HUES48 (cell line): ENCODE measurements around the gene PLCL1.

Experiments used
- H3K27ac ChIP-seq: one replicate; pipeline ENCODE4 v1.7.0; 2013; ENCODE audit warnings: low read depth, low read length, inconsistent platforms
- H3K27me3 ChIP-seq: 2 replicates; pipeline ENCODE4 v1.6.1; 2013; ENCODE audit warnings: mild to moderate bottlenecking, low read length; ENCODE audit not compliant: control insufficient read depth, insufficient read depth
- H3K36me3 ChIP-seq: 2 replicates; pipeline ENCODE4 v1.6.1; 2013; ENCODE audit warnings: low read length; ENCODE audit not compliant: control insufficient read depth, insufficient read depth
- H3K4me1 ChIP-seq: 2 replicates; pipeline ENCODE4 v1.6.1; 2013; ENCODE audit warnings: mild to moderate bottlenecking, low read length; ENCODE audit not compliant: control insufficient read depth, insufficient read depth
- H3K4me3 ChIP-seq: 2 replicates; pipeline ENCODE4 v1.5.1; 2013; ENCODE audit warnings: mild to moderate bottlenecking, low read depth, low read length
- H3K9ac ChIP-seq: 2 replicates; pipeline ENCODE4 v1.6.1; 2013; ENCODE audit warnings: mild to moderate bottlenecking, low read depth, low read length, moderate library complexity
- H3K9me3 ChIP-seq: 2 replicates; pipeline ENCODE4 v1.6.1; 2013; ENCODE audit warnings: low read length; ENCODE audit not compliant: control insufficient read depth, insufficient read depth

PLCL1 gene

DNA sequence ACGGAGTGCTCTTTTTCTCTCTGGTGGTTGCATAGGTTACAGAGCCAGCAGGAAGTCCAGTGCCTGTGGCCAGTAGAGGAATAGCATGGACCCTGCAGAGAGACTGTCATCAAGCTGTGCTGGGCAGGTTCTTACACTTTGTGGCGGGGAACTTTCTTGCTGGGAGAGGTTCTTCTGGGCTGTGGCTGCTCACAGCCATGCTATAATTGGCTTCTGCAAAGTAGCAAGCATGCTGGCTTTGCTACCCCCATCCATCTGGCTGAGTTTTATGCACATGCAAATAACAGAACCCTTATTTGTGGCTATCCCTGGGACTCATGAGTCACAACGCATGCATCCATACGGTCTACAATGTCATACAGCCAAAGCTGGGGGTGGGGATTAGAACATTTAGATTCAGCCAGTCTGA, 68.9 kb downstream of the PLCL1 start:
- H3K4me1 ChIP-seq: peaks cover 24% of the 10 kb centered on the region
- no peak overlapping the region for H3K9ac ChIP-seq
- no peaks in the 10 kb centered on the region for H3K9me3 ChIP-seq
- H3K27me3 ChIP-seq: no peaks in the 10 kb centered on the region
- H3K27ac ChIP-seq: peak overlapping the region; percentile 67
- no peaks in the 10 kb centered on the region for H3K36me3 ChIP-seq
- H3K4me3 ChIP-seq: no peak overlapping the region

DNA sequence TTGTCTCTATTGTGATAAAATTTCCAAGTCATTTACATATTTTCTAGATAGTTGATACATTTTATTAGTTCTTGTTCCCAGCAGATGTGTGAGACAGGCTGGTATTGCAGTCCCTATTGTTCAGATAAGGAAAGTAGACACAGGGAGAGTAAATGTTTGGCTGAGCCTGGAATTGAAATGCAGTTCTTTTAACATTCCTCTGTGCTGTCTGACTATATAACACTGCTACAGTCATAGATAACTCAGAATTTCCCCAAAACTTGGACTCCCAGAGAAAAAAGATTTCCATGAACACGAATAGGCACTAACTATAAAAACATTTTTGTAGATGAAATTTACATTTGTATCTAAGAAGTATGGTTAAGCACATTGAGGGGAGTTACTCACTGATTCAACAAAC, 71.4 kb downstream of the PLCL1 start:
- Histone ChIP-seq H3K27me3 (no peaks in the 10 kb centered on the region), H3K9me3 (no peaks in the 10 kb centered on the region), H3K27ac (peak overlapping the region; percentile 16), H3K9ac (no peak overlapping the region), H3K4me1 (peaks cover 24% of the 10 kb centered on the region), H3K36me3 (no peaks in the 10 kb centered on the region), H3K4me3 (no peak overlapping the region)

DNA sequence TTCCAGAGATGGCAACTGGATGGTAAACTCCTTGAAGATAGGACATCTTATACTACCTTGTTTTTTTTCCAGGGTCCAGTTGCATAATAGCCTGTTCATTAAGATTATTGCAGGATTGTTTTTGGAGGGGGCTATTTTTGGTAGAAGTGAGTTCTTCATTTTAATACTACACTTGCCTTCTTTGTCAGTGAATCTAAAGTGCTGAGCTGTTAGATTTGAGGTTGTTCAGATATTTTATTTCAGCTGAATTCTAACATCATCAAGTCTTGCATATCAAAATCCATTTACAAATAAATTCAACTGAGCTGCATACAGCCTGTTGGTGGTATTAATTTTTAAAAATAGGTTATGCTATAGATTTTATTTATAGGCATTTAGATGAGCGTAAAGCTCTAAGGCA, 72.1 kb downstream of the PLCL1 start:
- no peaks in the 10 kb centered on the region for H3K9me3 ChIP-seq
- H3K27ac ChIP-seq: no peak overlapping the region
- H3K4me1 ChIP-seq: peaks cover 24% of the 10 kb centered on the region
- H3K9ac ChIP-seq: no peak overlapping the region
- H3K36me3 ChIP-seq: no peaks in the 10 kb centered on the region
- no peak overlapping the region for H3K4me3 ChIP-seq
- H3K27me3 ChIP-seq: no peaks in the 10 kb centered on the region

DNA sequence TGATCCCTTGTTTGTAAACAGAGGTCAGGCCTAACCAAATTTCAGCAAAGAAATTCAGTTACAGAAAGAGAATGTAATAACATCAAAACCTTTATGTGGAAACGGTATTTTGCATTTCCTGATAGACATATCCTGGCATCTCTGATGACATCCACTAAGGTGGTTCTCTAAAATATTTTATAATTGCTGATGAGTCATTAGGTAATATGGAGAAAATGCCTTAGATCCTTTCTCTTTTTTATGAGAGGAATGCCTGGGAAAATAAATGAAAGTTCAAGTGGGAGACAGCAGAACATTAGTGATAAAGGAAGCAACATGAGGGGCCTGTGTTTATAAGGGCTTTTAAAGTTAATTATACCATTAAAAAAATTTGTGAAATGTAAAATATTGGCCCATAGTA, 72.6 kb downstream of the PLCL1 start:
- no peaks in the 10 kb centered on the region for H3K36me3 ChIP-seq
- H3K27ac ChIP-seq: no peak overlapping the region

DNA sequence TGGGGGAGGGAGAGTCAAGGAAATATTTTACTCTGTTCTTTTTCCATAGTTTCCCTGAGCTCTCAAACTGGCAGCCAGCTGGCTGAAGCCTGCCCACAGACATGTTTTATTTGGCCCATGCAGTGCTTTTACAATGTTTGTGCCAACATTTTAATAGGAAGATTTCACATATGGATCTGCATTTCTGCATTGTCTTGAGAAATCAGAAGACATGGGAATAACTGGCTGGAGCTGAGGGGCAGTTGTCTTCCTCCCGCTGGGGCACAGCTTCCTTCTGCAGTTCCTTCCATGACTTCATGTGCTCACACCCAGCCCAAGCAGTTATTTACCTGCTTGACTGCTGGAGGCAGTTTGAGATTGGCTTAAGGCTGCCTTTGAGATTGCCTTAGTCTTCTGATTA, 74.4 kb downstream of the PLCL1 start:
- Histone ChIP-seq H3K9ac (no peak overlapping the region), H3K27me3 (no peaks in the 10 kb centered on the region), H3K4me3 (no peak overlapping the region), H3K27ac (no peak overlapping the region), H3K36me3 (no peaks in the 10 kb centered on the region), H3K4me1 (peaks cover 7% of the 10 kb centered on the region; the same call in 1 of the 2 replicates), H3K9me3 (no peaks in the 10 kb centered on the region)

More for the DNA sequence above, 72.6 kb downstream of the PLCL1 start:
- Histone ChIP-seq H3K4me1 (peaks cover 21% of the 10 kb centered on the region), H3K9me3 (no peaks in the 10 kb centered on the region), H3K9ac (no peak overlapping the region), H3K4me3 (no peak overlapping the region), H3K27me3 (no peaks in the 10 kb centered on the region)

DNA sequence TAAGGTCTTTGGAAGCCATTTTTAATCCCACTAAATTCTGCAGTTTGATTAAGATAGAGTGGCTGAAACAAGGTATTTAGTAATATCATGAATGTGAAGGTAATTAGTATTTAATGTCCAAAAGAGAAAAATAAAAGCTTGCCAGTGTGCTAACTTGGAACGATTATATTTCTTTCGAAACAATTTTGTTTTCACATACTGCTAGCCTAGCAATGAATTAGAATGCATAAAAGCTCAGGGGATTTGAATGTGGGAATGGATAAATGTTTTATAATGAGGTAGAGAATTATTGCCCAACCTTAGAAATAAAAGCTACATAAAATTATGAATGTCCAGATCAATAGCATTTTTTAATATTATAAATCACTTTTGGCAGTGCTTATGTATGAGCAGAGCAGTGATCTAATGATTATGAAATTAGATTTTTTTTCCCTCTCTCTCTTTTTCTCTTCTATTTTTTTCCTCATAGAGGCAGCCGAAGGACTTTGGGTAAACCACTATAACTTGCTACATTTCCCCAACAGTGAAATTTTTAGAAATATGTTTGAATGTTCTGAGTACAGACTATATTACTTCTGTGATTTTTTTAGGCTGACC, 75.5 kb downstream of the PLCL1 start:
- Histone ChIP-seq H3K36me3 (no peaks in the 10 kb centered on the region), H3K4me3 (no peak overlapping the region), H3K9ac (no peak overlapping the region), H3K9me3 (no peaks in the 10 kb centered on the region), H3K27ac (no peak overlapping the region), H3K4me1 (peaks cover 7% of the 10 kb centered on the region; the same call in 1 of the 2 replicates), H3K27me3 (no peaks in the 10 kb centered on the region)

DNA sequence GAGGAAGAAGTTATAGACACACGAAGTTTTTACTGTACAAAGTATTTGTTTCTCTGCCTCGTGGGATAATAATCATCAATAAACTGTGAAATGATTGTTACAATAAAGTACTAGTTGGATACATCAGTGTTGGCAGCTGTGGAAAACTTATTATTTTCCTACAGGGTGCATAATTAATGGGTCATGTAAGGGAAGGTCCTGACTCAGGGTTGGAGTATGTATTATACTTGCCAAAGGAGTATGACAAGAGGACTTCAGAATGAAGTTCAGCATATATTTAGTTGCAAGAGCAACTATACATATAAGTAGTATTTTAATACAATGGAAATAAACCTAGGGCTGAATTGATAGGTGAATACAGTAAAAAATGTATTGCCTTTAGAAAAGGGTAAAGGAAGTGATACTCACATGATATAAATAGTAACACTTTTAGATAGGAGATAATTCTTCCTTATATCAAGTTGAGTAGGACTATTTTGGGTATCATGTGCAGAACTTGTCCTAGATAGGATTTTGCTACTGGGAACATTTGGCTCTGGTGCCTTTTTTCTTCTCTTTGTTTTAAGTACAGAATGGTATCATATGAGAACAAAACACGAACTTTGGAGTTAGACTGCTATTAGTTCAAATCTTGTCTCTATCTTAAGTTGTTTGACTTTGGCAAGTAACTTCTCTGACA, 79.1 kb downstream of the PLCL1 start:
- no peaks in the 10 kb centered on the region for H3K36me3 ChIP-seq
- H3K9me3 ChIP-seq: no peaks in the 10 kb centered on the region
- H3K4me3 ChIP-seq: no peak overlapping the region
- no peak overlapping the region for H3K9ac ChIP-seq
- no peaks in the 10 kb centered on the region for H3K27me3 ChIP-seq
- H3K4me1 ChIP-seq: peaks cover 2% of the 10 kb centered on the region; the same call in 1 of the 2 replicates
- H3K27ac ChIP-seq: no peak overlapping the region

DNA sequence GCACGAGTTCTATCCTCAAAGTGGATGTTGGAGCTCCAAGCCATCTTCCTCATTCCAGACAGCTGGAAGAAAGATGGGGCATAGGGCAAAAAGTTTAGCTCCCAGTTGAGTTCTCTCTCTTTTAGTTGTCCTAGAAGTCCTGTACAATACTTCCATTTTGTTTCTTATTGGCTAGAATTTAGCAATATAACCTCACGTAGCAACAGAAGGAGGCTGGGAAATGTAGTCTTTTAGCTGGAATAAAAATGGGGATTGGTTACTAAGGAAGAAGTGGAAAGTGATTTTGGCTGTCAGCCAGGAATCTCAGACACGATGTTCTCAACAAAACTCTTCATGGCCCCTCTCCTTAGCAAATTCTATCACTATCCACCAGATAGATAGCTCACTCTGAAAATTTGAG, 79.9 kb downstream of the PLCL1 start:
- H3K27me3 ChIP-seq: no peaks in the 10 kb centered on the region
- peaks cover 9% of the 10 kb centered on the region for H3K4me1 ChIP-seq
- no peak overlapping the region for H3K9ac ChIP-seq
- H3K36me3 ChIP-seq: no peaks in the 10 kb centered on the region
- H3K4me3 ChIP-seq: no peak overlapping the region
- H3K27ac ChIP-seq: no peak overlapping the region
- no peaks in the 10 kb centered on the region for H3K9me3 ChIP-seq

DNA sequence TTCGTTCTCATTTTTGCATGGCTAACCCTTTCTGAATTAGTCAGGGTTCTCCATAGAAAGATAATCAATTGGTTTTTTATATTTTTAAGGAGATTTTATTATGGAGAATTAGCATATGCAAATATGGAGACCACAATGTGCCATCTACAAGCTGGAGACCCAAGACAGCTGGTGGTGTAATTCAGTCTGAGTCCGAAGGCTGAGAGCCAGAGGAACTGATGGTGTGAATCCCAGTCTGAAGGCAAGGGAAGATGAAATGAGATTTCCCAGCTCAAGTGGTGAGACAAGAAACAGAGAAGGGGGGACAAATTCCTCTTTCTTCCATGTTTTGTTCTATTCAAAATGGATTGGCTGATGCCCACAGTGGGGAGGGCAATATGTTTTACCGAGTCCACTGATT, 80.7 kb downstream of the PLCL1 start:
- no peak overlapping the region for H3K9ac ChIP-seq
- H3K27ac ChIP-seq: no peak overlapping the region
- H3K27me3 ChIP-seq: no peaks in the 10 kb centered on the region
- H3K9me3 ChIP-seq: no peaks in the 10 kb centered on the region
- no peak overlapping the region for H3K4me3 ChIP-seq
- H3K36me3 ChIP-seq: no peaks in the 10 kb centered on the region
- H3K4me1 ChIP-seq: peaks cover 12% of the 10 kb centered on the region

DNA sequence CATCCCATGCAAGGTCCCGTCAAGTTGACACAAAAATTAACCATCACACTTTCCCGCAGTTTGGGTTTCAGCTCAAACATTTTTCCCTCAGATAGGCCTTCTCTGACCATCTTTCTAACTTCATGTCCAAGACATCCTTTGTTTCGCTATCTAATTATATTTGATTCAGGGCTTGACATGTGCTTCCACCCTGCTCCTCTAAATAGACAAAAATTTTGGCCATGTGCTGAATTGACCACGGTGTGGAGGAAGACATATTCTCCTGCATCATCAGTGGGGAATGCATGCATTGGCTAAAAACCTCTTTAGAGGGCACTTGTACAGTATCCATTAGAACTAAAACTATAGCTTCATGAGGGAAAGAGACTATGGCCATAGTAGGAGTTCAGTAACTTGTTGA, 81.2 kb downstream of the PLCL1 start:
- peaks cover 12% of the 10 kb centered on the region for H3K4me1 ChIP-seq
- H3K9ac ChIP-seq: no peak overlapping the region
- no peaks in the 10 kb centered on the region for H3K36me3 ChIP-seq
- H3K4me3 ChIP-seq: no peak overlapping the region
- H3K27ac ChIP-seq: no peak overlapping the region
- no peaks in the 10 kb centered on the region for H3K9me3 ChIP-seq
- no peaks in the 10 kb centered on the region for H3K27me3 ChIP-seq

DNA sequence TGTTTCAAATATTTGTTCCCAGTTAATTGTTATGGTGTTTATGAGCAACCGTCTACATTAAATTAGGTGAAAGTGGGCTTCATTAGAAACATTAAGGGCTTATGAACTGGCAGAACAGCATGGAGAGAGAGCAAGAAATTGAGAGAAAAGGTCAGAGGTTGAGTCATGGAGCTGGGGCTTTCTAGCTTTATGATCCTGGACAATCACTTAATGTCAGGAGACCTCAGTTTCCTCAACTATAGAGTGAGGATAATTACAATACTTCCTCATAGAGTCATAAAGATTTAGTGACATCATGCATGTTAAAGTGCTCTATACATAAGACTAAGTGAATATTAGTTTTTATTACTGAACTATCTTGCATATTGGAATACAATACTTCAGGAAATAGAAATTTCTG, 83.9 kb downstream of the PLCL1 start:
- Histone ChIP-seq H3K4me1 (peaks cover 12% of the 10 kb centered on the region), H3K27me3 (no peaks in the 10 kb centered on the region), H3K4me3 (no peak overlapping the region), H3K27ac (no peak overlapping the region), H3K36me3 (no peaks in the 10 kb centered on the region), H3K9me3 (no peaks in the 10 kb centered on the region), H3K9ac (no peak overlapping the region)
